ENCODE measurements around the gene MAP2K3.
"Not testable (repeated sequence)": the region's sequence is repeated elsewhere in the genome, so short reads cannot be mapped to it uniquely, and the experiment has no call there.

Gene MAP2K3

GRCh38 chr17:21297597-21297996, 13.1 kb downstream of the MAP2K3 start:
- DNase-seq, result no peak

GRCh38 chr17:21298056-21298982, 13.8 kb downstream of the MAP2K3 start:
- DNase-seq, result no peak

- no peak for DNase-seq
Measured at GRCh38 chr17:21298983-21299519, 14.5 kb downstream of the MAP2K3 start.

GRCh38 chr17:21299981-21300600, 15.6 kb downstream of the MAP2K3 start:
- DNase-seq, result no peak

- no peak for DNase-seq
Measured at GRCh38 chr17:21300601-21301571, 16.4 kb downstream of the MAP2K3 start.

- DNase-seq, result peak; percentile 22
Measured at GRCh38 chr17:21301593-21302550, 17.4 kb downstream of the MAP2K3 start.

GRCh38 chr17:21302711-21303425, 18.4 kb downstream of the MAP2K3 start:
- no peak for DNase-seq

GRCh38 chr17:21303441-21304065, 19.0 kb downstream of the MAP2K3 start:
- no peak for DNase-seq

- DNase-seq, result no peak
Measured at GRCh38 chr17:21304091-21304490, 19.6 kb downstream of the MAP2K3 start.

- not testable (repeated sequence) for DNase-seq
Measured at GRCh38 chr17:21304551-21305151, 20.1 kb downstream of the MAP2K3 start.

- not testable (repeated sequence) for DNase-seq
Measured at GRCh38 chr17:21305431-21306180, 21.1 kb downstream of the MAP2K3 start.

GRCh38 chr17:21306611-21307272, 22.2 kb downstream of the MAP2K3 start:
- DNase-seq, result not testable (repeated sequence)

- not testable (repeated sequence) for DNase-seq
Measured at GRCh38 chr17:21307273-21307625, 22.7 kb downstream of the MAP2K3 start.

- DNase-seq, result not testable (repeated sequence)
Measured at GRCh38 chr17:21308931-21309381, 24.4 kb downstream of the MAP2K3 start.

- DNase-seq, result not testable (repeated sequence)
Measured at GRCh38 chr17:21310061-21310765, 25.7 kb downstream of the MAP2K3 start.

- not testable (repeated sequence) for DNase-seq
Measured at GRCh38 chr17:21310766-21311602, 26.5 kb downstream of the MAP2K3 start.

GRCh38 chr17:21313320-21313719, 28.8 kb downstream of the MAP2K3 start:
- DNase-seq, result no peak

All from NCI-H1105 treated with DMSO at 0.1 percent for 48 hours (cell line).